ENCODE data around the gene BACE1. TPM values are rescaled to one million over a fixed set of nuclear protein-coding genes. Genes with fewer than 3 reads are reported as not detected.
"Not testable (repeated sequence)": the region's sequence is repeated elsewhere in the genome, so short reads cannot be mapped to it uniquely, and the experiment has no call there.

BACE1 gene
- total RNA-seq, 1 donor from 2014 or later = 37.4 TPM

DNA sequence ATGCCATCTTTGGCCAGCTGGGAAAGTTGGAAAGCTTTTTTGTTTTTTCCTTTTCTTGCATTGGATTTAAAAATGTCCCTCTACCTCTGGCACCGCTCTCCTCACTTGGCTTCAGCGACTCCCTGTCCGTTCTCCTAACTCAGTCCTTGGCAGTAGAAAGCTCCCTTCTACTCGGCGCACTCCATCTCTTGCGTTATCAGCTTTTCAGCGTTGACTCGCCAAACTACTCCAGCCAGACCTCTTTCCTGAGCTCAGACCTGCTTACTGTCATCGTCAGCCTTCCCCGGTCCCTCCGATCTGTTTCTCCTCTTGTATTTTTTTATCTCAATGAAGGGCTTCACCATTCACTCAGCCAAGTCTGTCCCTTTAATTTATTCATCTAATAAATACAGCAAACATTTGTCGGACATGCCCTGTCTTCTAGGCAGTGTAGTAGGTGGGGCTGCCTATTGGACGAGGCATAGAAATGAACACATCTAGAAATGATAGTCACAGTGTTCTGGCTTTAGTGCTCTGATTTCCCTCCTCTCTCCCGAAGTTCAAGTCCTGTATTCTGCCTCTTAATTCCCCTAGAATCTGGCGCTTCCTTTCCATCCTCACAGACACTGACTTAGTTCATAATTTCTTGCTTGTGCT lies 12.4 kb upstream of the BACE1 start:
- no peaks in the 10 kb centered on the region for H3K36me3 Mint-ChIP-seq
- no peak overlapping the region for H3K27ac Mint-ChIP-seq
- no peaks in the 10 kb centered on the region for H3K4me1 Mint-ChIP-seq (ENCODE audit: unreplicated experiment)
- TF ChIP-seq, protein P1, sequence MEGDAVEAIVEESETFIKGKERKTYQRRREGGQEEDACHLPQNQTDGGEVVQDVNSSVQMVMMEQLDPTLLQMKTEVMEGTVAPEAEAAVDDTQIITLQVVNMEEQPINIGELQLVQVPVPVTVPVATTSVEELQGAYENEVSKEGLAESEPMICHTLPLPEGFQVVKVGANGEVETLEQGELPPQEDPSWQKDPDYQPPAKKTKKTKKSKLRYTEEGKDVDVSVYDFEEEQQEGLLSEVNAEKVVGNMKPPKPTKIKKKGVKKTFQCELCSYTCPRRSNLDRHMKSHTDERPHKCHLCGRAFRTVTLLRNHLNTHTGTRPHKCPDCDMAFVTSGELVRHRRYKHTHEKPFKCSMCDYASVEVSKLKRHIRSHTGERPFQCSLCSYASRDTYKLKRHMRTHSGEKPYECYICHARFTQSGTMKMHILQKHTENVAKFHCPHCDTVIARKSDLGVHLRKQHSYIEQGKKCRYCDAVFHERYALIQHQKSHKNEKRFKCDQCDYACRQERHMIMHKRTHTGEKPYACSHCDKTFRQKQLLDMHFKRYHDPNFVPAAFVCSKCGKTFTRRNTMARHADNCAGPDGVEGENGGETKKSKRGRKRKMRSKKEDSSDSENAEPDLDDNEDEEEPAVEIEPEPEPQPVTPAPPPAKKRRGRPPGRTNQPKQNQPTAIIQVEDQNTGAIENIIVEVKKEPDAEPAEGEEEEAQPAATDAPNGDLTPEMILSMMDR (conservative IDR thresholded peaks at IDR 0.05) = no peak
- no peaks in the 10 kb centered on the region for H3K27me3 Mint-ChIP-seq
- no peak for DNase-seq (ENCODE audit: extremely low spot score, unreplicated experiment)
- no peak overlapping the region for H3K4me3 Mint-ChIP-seq
- H3K9me3 Mint-ChIP-seq = no peaks in the 10 kb centered on the region

DNA sequence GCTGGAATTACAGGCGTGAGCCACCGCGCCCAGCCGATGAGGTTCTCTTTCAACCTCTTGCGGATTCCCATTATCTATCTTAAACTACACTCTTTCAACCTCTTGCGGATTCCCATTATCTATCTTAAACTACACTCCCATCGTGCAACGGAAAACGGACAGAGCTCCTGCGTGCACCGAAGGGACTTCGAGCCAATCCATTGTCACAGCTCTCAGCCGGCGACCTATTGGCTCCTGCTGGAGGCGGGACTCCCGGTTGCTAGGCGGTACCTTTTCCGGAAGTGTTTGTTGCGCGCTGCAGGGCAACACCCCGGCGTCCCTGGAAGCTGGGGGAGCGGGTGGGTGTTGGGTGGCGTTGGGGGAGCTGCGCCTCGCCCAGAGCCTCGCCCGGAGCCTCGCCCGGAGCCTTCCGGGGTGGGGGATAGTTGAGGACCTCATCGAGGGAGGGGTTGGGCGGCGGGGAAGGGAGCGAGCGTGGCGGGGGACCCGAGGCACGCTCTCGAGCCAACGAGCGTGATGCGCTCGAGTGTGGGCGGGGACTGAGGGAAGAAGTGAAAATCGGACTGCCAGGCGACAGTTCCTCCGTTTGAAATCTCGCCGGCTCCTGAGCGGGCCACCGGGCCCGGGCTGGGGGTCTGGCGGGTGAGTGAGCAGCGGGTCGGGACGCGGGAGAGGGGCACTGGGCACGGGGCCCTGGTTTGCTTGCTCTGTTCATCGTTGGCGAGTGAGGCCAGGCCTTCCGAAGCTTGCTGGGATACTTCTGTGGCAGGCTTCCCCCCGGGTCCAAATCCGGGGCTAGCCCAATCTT lies 11.7 kb upstream of the BACE1 start, which contains the start of gene CEP164:
CEP164 (plus strand) TSS at position 288 of the 808 bp plus-strand sequence. CDS start 10,733 bp downstream, outside the sequence.
- DNase-seq (ENCODE audit: extremely low spot score, unreplicated experiment) = peak; percentile 92
- H3K4me1 Mint-ChIP-seq (ENCODE audit: unreplicated experiment) = no peaks in the 10 kb centered on the region
- no peaks in the 10 kb centered on the region for H3K36me3 Mint-ChIP-seq
- no peaks in the 10 kb centered on the region for H3K9me3 Mint-ChIP-seq
- peak within 1 kb of the TSS; percentile 24 for H3K27ac Mint-ChIP-seq
- H3K27me3 Mint-ChIP-seq = no peaks in the 10 kb centered on the region
- TF ChIP-seq, protein P1 (conservative IDR thresholded peaks at IDR 0.05) = no peak
- H3K4me3 Mint-ChIP-seq = peak within 1 kb of the TSS; percentile 80

DNA sequence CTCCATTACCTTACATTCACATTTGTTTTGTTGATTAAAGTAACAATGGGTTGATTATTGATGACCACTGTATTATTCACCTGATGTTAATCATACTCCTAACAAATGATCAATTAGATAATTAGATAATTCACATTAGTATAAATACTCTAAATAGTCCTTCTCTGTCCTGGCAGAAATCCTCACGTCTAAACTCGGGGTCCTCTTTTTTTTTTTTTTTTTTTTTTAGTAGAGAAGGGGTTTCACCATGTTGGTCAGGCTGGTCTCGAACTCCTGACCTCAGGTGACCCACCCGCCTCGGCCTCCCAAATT lies 11.2 kb upstream of the BACE1 start:
- not testable (repeated sequence) for H3K27ac Mint-ChIP-seq; H3K36me3 Mint-ChIP-seq; H3K9me3 Mint-ChIP-seq; DNase-seq (ENCODE audit: extremely low spot score, unreplicated experiment); H3K27me3 Mint-ChIP-seq; H3K4me1 Mint-ChIP-seq (ENCODE audit: unreplicated experiment)
- H3K4me3 Mint-ChIP-seq = peak overlapping the region; percentile 80

DNA sequence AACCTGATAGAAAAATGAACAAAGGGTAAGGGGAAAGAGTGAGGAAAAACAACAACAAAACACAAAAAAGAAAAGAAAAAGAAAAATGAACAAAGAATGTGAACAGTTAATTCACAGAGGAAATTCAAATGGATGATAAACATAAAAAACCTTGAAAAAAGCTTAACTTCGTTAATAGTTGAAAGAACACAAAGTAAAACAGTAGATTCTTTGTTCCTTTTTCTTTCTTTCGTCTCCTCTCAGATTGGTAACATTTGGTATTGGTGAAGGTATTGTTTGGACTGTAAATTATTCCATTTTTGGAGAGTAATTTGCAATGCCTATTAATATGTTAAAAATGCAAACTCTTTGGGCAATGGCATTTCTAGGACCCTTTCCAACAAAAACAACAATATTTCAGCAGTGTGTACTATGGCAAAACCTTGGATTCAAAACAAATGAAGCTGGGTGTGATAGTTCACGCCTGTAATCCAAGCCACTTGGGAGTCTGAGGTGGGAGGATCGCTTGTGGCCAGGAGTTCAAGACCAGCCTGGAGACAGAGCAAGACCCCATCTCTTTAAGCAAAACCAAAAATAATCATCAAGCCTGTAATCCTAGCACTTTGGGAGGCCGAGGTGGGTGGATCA lies 3.3 kb upstream of the BACE1 start:
- peaks cover 13% of the 10 kb centered on the region for H3K4me1 Mint-ChIP-seq (ENCODE audit: unreplicated experiment)
- H3K9me3 Mint-ChIP-seq = no peaks in the 10 kb centered on the region
- H3K36me3 Mint-ChIP-seq = no peaks in the 10 kb centered on the region
- no peak for DNase-seq (ENCODE audit: extremely low spot score, unreplicated experiment)
- H3K27me3 Mint-ChIP-seq = no peaks in the 10 kb centered on the region
- no peak overlapping the region for H3K27ac Mint-ChIP-seq
- TF ChIP-seq, protein P1 (conservative IDR thresholded peaks at IDR 0.05) = no peak
- H3K4me3 Mint-ChIP-seq = no peak overlapping the region

DNA sequence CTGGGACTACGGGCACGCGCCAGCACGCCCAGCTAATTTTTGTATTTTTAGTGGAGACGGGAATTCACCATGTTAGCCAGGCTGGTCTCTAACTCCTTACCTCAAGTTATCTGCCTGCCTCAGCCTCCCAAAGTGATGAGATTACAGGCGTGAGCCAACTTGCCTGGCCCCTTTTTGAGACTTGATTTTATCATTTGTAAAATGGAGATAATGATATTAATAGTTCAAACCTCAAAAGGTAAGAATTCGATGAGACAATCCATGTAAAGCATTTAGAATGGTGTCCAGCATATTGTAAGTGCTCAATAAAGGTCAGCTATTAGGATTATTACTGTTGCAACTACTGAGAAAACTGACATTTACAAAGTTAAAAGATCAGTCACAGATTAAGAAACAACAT lies 2.7 kb upstream of the BACE1 start:
- Mint-ChIP-seq H3K27ac (no peak overlapping the region), H3K36me3 (no peaks in the 10 kb centered on the region), H3K9me3 (no peaks in the 10 kb centered on the region), H3K27me3 (no peaks in the 10 kb centered on the region), H3K4me3 (no peak overlapping the region), H3K4me1 (ENCODE audit: unreplicated experiment) (peaks cover 16% of the 10 kb centered on the region)
- TF ChIP-seq, protein P1 (conservative IDR thresholded peaks at IDR 0.05) = no peak
- no peak for DNase-seq (ENCODE audit: extremely low spot score, unreplicated experiment)
